GM19395 (cell line): ENCODE results near the gene SLC20A1.
A peak's percentile ranks its signal among the peaks of the same experiment; 100 is the strongest.
"Not testable (repeated sequence)": the region's sequence is repeated elsewhere in the genome, so short reads cannot be mapped to it uniquely, and the experiment has no call there.

Experiments
- ATAC-seq: cut with Tn5 transposase; IDR thresholded peaks from one replicate; pipeline ENCODE4 v1.9.1; 2021; ENCODE audit warnings: mild to moderate bottlenecking, moderate library complexity; ENCODE audit not compliant: unreplicated experiment

Gene SLC20A1, protein sequence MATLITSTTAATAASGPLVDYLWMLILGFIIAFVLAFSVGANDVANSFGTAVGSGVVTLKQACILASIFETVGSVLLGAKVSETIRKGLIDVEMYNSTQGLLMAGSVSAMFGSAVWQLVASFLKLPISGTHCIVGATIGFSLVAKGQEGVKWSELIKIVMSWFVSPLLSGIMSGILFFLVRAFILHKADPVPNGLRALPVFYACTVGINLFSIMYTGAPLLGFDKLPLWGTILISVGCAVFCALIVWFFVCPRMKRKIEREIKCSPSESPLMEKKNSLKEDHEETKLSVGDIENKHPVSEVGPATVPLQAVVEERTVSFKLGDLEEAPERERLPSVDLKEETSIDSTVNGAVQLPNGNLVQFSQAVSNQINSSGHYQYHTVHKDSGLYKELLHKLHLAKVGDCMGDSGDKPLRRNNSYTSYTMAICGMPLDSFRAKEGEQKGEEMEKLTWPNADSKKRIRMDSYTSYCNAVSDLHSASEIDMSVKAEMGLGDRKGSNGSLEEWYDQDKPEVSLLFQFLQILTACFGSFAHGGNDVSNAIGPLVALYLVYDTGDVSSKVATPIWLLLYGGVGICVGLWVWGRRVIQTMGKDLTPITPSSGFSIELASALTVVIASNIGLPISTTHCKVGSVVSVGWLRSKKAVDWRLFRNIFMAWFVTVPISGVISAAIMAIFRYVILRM

GRCh38 chr2:112645310-112646101 is at the start of gene SLC20A1:
Gene SLC20A1, plus strand, starts transcription at chr2:112645939. Its CDS starts 890 bp downstream, at chr2:112646829.
- peak; percentile 89 for ATAC-seq

GRCh38 chr2:112597537-112598322 is 48.0 kb upstream of the SLC20A1 start:
- ATAC-seq = no peak

- ATAC-seq = no peak
Observed at GRCh38 chr2:112600634-112601033, 45.1 kb upstream of the SLC20A1 start.

DNA sequence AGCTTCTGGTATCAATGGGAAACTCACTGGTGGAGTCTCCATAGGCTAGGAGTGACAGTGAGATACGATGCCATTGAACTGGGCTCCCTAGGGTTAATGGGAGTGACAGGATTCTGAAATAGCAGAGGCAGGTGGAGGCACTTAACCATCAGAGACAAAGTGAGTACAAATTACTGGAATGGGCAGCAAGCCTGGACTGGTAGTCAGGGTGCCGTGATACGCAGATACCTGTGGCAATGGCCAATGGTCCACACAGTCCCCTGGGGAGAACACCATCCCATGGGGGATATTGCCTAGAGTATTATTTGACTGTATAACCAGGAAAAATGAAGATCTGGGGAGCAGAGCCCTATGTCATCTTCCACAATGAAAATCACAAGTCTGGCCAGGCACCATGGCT is 44.0 kb upstream of the SLC20A1 start:
- no peak for ATAC-seq

GRCh38 chr2:112602917-112603316 is 42.8 kb upstream of the SLC20A1 start:
- no peak for ATAC-seq

GRCh38 chr2:112603731-112604130 is 42.0 kb upstream of the SLC20A1 start:
- no peak for ATAC-seq

- ATAC-seq = no peak
Observed at GRCh38 chr2:112604952-112605351, 40.8 kb upstream of the SLC20A1 start.

DNA sequence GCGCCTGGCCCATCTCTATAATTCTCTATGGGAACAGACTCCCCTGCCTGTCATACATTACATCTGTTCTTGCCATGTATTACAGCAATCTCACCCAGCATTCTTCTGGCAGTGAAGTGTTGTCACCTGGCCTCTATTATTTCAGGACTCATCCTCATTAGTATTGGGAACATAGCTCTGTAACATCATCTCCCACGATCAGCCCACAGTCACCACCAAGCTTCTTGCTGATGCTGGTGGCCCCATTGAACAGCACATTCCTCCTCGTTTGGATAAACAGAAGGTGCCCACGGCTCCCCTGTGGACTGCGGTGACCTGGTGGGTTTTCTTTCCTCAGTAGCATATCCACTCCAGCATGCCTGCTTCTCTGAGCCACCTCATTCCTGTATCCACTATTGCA is 39.8 kb upstream of the SLC20A1 start:
- no peak for ATAC-seq

DNA sequence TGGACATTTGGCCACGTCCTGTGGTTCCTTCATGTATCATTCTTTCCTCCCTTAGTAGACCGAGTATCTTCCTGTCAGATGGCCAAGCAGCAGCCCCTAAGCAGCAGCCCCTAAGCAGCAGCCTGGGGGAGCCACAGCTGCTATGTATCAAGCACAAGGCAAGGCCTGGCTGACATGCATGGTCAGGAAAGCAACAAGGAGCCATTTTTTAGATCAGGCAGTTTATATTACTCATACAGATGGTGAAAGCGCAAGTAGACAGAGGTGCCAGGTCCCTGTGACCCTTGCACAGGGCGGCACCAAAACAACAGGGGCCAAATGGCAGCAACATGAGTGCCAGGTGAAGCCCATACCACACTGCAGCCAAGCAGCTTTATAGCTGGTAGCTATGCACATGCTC is 39.2 kb upstream of the SLC20A1 start:
- ATAC-seq = no peak

DNA sequence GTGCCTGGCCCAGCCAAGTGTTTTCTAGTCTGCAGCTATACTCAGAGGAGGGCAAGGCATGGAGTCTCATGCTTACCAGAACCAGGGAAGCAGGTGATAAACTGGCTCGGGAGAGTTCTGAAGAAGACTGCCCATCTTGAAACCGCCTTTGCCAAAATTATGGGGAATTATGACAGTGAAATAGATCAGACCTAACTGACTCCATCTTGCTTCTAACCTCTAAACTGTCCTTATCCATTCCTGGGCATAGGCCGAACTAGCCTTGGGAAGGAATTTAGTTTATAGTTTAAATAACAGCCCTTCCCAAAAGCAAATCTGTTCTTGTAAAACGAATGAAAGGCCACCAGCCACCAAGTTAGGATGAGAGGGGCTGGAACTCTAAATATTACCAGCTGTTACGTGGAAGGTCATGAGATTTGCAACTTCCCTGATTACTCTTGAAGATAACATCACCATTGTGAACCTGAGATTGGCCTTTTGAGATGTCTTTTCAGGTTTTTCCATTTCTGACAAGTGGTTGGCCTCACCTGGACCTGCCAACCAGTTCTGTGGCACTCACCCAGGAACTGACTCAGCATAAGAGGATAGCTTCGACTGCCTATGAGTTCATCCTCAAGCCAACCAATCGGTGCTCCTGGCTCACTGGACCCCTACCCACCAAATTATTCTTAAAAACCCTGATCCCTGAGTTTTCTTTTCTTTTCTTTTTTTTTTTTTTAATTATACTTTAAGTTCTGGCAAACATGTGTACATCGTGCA is 37.9 kb upstream of the SLC20A1 start:
- no peak for ATAC-seq

DNA sequence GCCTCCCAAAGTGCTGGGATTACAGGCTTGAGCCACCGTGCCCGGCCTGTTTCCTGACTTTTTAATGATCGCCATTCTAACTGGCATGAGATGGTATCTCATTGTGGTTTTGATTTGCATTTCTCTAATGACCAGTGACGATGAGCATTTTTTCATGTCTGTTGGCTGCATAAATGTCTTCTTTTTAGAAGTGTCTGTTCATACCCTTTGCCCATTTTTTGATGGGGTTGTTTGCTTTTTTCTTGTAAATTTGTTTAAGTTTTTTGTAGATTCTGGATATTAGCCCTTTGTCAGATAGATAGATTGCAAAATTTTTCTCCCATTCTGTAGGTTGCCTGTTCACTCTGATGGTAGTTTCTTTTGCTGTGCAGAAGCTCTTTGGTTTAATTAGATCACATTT is 36.4 kb upstream of the SLC20A1 start:
- not testable (repeated sequence) for ATAC-seq

DNA sequence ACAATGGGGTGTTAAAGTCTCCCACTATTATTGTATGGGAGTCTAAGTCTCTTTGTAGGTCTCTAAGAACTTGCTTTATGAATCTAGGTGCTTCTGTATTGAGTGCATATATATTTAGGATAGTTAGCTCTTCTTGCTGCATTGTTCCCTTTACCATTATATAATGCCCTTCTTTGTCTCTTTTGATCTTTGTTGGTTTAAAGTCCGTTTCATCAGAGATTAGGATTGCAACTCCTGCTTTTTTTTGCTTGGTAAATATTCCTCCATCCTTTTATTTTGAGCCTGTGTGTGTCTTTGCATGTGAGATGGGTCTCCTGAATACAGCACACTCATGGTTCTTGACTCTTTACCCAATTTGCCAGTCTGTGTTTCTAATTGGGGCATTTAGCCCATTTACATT is 33.5 kb upstream of the SLC20A1 start:
- ATAC-seq = not testable (repeated sequence)

GRCh38 chr2:112614201-112614840 is 31.4 kb upstream of the SLC20A1 start:
- ATAC-seq = no peak

GRCh38 chr2:112615051-112615450 is 30.7 kb upstream of the SLC20A1 start:
- no peak for ATAC-seq

- not testable (repeated sequence) for ATAC-seq
Observed at GRCh38 chr2:112615798-112616197, 29.9 kb upstream of the SLC20A1 start.

GRCh38 chr2:112618383-112618782 is 27.4 kb upstream of the SLC20A1 start:
- no peak for ATAC-seq

- ATAC-seq = no peak
Observed at GRCh38 chr2:112621790-112622527, 23.8 kb upstream of the SLC20A1 start.

DNA sequence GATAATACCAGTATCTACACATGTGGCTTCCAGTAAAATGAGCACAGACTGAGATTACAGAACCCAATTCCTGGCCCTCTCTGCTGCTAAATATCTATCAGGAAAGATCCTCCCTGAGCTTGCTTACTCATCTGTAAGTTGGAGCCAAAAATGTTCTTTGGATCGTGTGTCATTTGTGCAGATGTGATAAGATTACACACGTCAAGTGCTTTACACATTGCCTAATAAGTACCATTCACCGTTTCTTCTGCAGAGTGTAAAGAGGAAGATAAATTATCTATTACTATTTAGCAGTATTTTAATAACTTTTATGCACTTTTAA is 23.2 kb upstream of the SLC20A1 start:
- ATAC-seq = no peak
